Midbrain (tissue), 1 donor: ENCODE results near the gene CCDC187.

Experiments
- DNase-seq: peaks from one replicate; lab custom pipeline; 2025; lab: John Stamatoyannopoulos, UW

Gene CCDC187

DNA sequence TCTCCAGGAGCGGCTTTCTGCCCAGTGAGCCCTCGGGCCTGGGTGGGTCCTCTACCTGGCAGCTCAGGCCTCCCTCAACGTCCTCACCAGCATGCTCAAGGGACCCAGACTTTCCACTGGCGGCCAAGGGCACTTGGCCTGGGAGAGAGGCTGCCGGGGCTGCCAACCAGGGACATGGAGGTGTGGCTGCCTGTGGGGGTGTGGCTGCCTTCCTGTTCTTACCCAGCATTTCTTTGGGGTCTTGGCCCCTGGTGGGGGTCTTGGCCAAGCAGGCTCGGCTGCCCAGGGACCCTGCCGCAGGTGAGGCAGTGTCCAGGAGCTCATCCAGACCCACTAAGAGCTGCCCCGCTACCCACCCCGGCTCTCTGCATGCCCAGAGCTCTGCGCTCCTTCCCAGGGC is 51.0 kb downstream of the CCDC187 start:
- no peak for DNase-seq

DNA sequence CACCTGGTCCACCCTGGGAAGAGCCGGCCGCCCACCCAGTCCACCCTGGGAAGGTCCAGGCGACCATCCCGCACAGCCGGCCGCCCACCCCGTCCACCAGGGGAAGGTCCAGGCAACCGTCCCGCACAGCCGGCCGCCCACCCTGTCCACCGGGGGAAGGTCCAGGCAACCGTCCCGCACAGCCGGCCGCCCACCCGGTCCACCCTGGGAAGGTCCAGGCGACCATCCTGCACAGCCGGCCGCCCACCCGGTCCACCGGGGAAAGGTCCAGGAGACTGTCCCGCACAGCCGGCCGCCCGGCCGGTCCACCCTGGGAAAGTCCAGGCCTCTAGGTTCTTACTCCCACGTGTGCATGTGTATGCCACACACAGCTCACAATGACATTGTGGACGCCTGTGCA is 51.6 kb downstream of the CCDC187 start:
- DNase-seq = no peak

DNA sequence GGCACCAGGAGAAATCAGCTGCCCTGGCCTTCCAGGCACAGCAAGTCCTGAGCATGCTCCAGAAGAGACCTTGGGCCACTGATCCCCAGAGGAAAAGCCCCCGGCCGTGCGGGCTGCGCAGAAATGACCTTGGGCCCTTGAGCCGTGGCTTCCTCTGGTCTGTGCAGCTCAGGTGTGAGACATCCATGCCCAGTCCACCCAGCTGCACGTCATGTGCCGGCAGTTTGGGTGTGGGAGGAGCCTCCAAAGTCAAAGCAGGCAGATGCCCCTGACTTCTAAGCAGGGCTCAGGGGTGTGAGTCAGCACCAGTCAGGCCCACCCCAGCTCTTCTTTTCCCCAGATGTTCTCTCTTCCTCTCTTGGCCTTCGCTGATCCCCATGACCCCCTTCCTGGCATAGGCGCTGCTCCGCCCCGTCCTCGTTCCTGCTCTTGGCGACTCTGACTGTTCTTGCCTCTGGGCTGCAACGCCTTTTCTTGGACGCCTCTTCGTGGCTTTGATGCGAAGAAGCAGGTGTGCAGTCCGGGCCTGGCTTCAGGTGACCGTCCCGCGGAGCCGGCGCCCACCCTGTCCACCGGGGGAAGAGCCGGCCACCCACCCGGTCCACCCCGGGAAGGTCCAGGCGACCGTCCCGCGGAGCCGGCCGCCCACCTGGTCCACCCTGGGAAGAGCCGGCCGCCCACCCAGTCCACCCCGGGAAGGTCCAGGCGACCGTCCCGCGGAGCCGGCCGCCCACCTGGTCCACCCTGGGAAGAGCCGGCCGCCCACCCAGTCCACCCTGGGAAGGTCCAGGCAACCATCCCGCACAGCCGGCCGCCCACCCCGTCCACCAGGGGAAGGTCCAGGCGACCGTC is 52.4 kb downstream of the CCDC187 start:
- DNase-seq = no peak

DNA sequence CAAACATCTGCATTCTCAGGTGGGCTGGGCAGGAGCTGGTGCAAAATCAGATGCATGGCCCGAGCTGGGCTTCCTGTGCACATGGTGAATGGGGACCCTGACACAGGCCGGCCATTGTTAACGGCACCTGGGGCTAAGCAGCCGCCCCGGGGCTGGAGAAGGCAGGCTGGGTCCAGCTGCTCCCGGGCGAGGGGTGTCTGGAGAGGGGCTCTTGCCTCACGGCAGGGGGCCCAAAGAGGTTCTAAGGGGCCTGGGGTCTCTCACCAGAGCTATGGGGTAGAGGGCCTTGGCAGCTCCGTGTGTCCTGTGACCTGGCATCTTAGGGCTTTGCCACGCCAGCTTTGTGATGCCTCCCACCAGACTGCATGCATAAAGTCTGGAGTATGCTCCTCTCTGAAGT is 53.2 kb downstream of the CCDC187 start:
- no peak for DNase-seq

DNA sequence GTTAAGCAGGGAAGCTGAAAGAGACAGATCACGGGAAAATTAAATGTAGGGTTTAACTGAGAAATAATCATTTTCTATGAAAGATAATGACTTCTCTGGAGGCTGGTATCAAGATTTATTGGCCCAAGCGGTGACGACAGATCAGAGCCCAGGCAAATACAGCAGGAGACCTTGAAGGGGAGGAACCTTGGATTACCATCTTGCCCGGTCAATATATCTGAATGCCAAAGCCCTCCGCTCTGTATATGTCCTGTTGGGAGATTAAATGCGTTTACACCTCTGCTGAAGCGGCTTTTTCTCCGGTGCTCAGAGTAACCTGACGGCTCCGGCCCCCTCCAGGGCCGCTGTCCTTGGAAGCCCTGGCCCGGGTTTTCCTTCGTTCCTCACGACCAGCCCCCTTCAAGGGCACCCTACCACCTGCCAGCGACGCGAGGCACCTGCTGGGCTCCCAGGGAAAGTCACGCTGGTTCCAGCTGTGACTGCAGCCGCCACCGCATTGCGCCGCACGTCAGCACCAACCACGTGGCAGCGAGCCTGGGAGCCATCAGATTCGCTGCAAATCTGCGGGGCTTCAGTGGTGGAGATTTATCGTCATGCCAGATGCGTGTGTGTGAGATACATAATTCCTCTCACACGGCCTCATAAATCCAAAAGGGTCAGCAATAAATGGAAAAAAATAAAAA is 53.9 kb downstream of the CCDC187 start:
- no peak for DNase-seq

DNA sequence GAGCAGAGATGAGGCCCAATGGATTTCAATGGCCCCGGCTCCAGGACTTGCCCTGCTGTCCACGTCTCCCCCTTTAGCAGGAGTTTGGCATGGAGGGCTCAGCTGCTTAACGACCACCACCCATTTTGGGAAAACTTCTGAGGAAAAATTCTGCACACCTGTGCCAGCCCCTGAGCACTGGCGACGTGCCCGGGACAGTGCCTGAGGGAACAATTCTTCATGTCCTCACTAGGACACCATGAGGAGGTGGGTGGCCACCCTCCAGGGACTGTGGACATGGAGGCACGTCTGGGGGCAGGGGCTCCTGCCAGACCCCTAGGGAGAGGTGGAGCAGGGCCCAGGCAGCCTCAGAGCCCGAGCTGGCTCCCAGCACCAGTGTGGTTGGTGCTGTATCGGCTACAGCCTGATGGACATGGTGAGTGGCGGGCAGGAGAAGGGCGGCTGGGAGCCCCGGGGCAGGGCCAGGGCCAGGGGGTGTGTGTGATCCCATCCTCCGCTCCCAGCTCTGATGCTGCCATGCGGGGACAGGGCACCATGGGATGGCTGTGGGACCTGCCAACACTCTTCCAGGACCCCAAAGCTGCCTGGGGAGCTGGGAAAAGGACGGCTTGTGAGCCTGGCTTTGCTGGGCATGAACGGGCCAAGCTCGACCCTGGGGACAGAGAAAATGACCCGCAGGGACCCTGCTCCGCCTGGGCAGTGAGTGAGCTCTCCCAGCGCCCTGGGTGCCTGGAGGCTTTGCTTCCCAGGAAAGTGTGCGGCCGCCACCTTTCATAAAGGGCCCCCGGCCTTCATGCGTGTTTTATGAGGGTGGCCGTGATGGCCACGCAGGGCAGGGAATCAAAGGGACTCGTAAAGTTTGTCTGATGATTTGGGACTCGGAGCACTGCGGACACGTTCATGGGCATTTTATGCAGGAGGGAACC is 54.7 kb downstream of the CCDC187 start:
- DNase-seq = no peak

DNA sequence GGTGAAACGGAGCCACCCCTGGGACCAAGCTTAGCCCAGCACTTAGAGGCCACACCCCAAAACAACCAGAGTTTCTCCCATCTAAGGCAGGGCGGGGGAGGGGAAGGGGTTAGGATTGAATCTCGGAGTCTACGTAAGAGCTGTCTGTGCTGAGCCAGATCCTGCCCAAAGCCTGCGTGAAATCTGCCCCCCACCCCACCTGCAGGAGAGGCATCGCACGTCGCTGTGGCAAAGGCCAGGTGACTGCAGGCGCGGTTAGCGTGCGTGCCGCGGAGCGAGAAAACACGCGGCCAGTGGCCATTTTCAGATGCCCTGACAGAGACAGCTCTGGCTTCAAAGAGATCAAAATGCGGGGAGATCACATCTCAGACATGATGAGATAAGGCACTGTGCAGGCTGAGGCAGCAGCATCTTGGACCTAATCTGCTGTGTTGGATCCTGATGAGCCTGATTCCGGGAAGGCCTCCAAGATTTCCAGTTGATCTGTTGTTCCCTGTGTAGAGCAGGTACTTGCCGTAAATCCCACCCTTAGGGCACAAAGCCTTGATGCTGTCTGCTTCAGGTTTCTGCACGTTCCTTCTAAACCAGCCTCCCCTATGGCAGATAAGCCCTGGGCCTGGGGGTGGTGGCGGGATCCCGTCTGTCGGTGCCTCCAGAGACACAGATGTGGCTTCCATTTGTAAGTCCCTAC is 55.8 kb downstream of the CCDC187 start:
- no peak for DNase-seq

DNA sequence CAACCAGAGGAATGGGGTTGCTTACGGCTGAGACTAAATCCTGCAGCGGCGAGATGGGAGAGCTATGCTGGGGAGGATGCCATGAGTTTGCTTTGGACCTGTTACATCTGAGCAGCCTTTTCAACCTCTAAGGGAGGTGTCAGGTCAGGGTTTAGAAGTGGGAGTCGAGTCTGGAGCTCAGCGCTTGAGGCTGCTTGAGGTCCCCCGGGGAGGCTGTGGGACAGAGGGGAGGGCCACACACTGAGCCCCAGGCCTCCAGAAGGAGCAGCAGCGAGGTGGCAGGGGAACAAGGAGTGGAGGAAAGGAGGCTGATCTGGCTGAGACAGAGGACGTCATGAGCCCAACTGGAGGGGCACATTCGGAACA is 56.4 kb downstream of the CCDC187 start:
- no peak for DNase-seq

DNA sequence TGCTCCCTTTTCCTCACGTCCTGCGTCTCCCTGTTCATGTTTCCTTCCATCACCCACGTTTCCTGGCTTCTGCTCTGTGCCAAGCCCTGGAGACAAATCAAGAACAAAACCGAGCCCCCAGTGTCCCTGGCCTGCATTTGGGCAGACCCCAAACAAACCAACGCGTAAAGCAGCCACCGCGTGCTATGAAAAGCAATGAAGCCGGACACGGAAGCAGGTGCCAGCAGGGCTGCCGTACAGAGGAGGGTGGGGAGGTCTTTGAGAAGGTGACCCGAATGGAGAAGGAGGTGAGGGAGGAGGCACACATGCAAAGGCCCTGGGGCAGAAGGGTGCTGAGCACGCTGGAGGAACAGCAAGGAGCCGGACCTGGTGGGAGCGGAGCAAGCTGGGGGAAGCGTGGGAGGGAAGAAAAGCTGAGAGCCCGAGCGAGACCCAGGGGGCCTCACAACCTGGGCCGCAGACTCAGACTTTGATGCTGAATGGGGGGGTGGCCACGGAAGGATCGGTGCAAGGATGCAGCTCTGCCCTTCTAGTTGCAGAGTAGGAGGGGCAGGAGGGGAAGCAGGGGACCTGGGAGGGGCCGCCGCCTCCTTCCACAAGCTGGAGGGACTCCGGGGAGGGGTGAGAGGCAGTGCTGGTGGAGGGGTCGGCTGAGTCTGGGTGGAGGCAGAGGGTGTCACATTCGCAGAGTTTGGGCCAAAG is 56.9 kb downstream of the CCDC187 start:
- no peak for DNase-seq

DNA sequence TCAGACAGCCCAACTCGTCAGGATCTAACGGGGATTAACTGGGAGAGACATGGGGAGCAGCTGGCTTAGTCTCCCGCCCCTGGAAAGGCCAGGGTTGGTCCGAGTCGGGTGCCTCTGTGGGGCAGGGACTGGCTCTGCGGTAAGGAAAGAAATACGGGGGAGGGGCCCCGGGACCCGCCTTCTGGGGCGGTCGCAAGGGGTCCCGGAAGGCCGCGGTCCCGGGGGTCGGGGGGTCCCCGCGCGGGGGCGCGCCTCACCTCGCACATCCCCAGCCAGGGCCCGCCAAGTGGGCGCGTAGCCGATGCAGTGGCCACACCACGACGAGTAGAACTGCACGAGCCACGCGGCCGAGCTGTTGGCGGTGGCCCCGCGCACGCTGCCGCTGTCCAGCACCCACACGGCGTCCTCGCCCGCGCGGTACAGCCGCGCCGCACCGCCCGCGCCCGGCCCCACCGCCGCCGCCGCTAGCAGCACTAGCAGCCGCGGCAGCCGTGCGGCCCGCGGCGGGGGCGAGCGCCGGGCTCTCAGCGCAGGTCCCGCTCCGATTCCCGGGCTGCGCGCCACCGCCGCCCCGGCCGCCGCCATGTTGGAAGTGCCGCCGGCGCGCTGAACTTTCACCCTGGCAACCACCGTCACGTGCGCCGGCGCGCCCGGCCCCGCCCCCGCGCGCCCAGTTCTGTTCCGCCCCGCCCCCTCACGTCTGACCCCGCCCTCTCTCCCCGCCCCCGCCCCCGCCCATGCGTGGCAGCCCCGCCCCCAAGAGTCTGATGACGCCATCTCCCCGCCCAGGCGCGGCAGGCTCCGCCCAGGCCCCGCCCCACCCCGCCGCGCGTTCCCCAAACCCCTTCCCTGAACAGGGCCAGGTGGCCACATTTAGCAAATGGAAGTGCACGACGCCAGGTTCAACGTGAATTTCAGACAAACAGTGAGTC is 58.4 kb downstream of the CCDC187 start, which contains the start of gene QSOX2:
QSOX2 (minus strand) TSS at position 594 of the 932 bp plus-strand sequence; CDS start at position 585, 9 bp downstream.
- DNase-seq = peak; percentile 86

DNA sequence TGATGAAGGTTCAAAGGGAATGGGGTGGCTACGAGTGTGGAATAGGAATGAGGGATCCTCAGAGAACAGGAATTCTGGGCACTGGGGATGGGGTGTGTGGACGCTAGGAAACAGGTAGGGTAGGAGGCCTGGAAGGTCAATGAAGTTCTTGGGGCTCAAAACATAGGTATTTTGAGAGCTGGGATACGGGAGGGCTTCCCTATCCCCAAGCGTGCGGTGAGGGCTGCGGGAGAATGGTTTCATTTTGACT is 59.0 kb downstream of the CCDC187 start:
- no peak for DNase-seq

DNA sequence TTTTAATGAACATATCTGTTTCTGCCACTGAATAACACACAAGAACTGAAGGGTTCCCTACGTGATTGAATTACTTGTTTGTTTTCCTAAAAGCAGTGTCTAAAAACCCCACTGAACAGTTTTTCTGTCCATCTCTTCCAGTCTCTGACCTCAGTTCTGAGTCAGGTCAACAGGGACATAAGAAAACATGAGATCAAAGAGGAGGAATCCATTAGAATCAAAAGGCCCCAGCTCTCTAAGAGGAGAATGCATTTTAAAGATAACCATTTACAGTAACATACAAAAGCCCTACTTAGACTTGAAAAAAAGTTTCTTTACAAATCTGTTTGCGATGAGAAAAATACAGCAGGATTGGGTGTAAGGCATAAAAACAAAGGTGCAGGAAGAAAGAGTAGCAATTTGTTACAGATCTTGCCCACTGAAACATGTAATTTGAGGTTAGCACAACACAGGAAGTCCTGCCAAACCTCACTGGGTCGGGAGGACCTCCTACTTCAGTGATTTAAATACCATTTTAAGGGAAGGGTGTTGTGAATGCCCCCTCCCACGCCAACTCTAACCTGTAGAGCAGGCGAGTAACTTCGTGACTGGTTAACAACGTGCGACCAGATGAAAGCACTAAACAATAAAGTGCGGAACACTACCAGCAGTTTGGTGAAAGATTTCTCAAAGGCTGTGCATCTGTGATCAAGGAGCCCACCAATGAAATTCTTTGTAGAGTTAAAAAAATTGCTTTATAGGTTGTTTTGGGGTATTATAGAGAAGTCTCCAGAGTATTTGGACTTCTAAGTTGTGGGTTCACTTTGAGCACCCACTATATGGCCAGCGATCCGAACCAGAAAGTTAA is 59.5 kb downstream of the CCDC187 start:
- no peak for DNase-seq

DNA sequence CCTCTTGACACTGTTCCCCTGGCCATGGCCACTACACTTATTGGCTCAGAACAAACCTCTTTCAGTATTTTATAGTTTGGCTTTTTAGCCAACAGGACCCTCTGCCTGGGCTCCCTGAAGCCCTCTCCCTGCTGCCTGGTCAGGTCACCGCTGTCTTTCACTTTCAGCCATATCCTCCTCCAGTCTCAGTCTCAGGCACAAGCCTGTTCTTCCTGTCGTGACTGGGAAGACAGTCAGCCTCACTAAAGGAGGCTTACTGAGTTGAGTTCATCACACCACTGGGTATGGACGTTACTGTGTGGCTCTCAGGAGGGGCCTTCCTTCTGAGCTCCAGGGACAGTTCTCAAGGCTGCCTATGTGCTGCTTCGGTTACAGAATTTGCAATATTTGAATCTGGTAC is 60.3 kb downstream of the CCDC187 start:
- DNase-seq = no peak

DNA sequence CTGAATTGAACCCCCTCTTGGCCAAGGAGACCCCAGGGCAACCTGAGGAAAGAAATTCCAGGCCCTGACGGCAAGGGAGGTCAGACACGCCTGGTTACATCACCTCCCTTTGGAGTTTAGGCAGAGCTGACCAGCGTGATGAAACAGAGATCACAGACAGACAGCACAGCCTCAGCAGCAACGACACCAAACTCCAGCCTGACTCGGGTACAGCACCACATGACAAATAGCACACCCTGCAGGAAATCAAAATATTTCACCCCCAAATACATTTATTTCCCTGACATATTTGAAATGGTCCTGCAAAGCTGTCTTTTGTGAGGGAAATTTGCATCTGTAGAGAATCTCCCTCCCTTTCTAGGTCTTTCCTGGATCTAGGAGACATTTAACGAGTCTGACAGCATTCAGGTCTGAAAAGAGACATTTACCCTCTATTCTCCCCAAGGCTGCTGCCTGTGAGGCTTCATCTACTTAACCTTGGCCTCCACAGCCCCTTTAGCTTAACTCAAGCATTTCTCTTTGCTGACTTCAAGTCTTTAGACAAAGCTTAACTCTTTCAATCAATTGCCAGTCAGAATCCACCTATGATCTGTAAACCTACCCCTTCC is 60.9 kb downstream of the CCDC187 start:
- no peak for DNase-seq

DNA sequence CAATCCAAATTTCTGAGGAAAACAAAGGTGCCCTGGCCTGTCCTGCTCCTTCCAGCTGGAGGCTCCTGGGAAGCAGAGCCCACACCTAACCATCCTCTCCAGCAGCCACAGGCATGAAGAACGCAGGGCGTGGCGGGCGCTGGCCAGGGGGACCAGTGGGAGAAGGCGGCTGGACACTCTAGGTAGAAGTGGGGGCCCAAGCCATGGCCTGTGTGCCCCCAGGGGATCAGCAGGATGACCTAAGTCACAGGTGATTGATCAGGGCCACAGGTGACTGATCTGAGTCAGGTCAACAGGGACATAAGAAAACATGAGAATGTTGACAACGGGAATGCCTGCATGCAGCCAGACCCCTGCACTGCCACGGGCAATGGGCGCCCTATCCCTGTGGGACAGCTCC is 61.6 kb downstream of the CCDC187 start:
- DNase-seq = no peak

DNA sequence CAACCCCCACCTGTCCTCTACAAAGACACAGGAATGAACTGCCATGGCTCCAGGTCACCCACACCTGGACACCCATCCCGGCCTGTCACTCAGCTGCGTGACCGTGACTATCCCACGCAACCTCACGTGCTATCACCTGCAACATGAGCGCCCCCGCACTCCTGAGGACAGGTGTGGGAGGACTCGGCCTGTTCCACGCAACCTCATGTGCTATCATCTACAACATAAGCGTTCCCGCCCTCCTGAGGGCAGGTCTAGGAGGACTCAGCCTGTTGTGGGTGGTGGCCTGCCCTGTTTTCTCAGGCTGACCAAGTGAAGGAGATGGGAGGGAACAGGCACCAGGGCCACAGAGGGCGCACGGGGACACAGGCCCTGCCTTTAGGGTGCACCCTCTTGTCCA is 62.4 kb downstream of the CCDC187 start:
- no peak for DNase-seq

DNA sequence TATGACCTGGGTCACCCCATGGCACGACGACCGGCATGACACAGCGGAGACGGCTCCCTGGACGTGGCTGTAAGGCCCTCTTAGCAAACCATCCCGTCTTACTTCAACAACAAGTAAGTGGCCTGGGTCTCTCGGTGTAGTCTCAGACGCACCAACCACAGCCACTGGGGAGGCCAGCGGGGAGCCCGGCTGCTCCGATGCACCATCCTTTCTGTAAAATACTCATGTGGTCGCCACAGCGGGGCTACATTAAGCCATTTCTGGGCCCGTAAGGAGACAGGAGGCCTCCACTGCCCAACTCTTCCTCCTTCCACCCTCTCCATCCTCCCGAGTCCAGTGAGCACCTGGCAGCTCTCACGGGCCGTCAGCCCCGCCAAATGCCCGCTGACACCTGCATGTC is 63.0 kb downstream of the CCDC187 start:
- no peak for DNase-seq

DNA sequence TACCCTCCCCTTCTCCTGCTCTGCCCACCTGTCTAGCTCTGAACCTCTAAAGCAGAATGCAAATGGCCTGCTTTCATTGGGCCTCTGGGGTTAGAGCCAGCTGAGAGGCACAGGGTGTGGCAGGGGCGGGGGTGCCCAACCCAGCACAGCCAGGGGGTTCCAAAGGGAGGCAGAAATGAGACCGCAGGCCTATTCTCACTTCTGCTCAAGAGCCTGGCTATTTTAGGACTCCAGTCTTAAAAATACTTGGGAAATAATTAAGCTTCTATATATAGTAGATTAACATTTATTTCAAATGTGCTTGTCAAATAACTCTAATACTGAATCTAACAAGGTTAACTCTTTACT is 63.9 kb downstream of the CCDC187 start:
- DNase-seq = no peak
